ENCODE results near the gene RNASE8. TPM values are rescaled to one million over a fixed set of nuclear protein-coding genes. Genes with fewer than 3 reads are reported as not detected.

Gene RNASE8
- total RNA-seq, 1 donor from 2014 or later: not detected

DNA sequence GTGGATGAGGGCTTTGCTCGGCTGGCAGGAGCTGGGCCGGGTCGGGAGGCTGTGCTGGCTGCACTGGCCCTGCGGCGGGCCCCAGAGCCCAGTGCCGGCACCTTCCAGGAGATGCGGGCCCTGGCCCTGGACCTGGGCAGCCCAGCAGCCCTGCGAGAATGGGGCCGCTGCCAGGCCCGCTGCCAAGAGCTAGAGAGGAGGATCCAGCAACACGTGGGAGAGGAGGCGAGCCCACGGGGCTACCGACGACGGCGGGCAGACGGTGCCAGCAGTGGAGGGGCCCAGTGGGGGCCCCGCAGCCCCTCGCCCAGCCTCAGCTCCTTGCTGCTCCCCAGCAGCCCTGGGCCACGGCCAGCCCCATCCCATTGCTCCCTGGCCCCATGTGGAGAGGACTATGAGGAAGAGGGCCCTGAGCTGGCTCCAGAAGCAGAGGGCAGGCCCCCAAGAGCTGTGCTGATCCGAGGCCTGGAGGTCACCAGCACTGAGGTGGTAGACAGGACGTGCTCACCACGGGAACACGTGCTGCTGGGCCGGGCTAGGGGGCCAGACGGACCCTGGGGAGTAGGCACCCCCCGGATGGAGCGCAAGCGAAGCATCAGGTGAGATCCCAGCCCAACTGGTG, 24.0 kb downstream of the RNASE8 start:
- Histone ChIP-seq H3K27ac (ENCODE audit: low read depth, low read length) (no peak overlapping the region), H3K36me3 (ENCODE audit: control insufficient read depth in 3 of 3, insufficient read depth in 3 of 3, low read length in 3 of 3) (peaks cover 75 to 90% (median 86%) of the 10 kb centered on the region in 3 donors)

DNA sequence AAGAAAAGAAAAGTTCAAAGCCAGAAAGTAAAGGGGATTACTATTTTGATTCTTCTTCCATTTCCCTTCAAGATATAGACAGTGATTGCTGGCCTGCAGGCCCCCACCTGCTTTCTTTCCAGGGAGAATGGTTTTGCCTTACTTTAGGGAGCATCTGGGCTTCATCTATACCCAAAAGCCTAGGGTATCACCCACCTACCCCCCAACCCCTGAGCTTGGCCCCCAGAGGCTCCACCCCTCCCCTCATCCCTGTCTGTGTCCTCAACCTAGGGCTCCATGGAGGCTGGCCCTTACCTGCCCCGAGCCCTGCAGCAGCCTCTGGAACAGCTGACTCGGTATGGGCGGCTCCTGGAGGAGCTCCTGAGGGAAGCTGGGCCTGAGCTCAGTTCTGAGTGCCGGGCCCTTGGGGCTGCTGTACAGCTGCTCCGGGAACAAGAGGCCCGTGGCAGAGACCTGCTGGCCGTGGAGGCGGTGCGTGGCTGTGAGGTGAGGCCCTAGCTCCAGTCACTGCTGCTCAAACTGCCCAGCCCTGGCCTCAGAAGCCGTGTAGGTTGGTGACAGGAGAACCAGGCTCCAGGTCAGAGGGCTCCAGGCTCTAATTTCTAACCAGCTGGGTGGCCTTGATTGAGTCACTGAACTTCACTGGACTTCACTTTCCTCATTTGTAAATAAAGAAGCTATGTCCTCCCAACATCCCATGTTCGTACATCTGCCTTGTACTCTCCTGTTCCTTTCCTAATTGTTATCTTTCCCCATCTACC, 26.1 kb downstream of the RNASE8 start:
- Histone ChIP-seq H3K36me3 (ENCODE audit: control insufficient read depth in 3 of 3, insufficient read depth in 3 of 3, low read length in 3 of 3) (peaks cover 70 to 84% (median 74%) of the 10 kb centered on the region in 3 donors), H3K4me3 (ENCODE audit: low read length in 3 of 3) (no peak overlapping the region), H3K9me3 (ENCODE audit: control insufficient read depth in 3 of 3, low read length in 3 of 3) (no peaks in the 10 kb centered on the region), H3K27me3 (ENCODE audit: control insufficient read depth in 3 of 3, insufficient read depth in 3 of 3, low read length in 3 of 3) (no peaks in the 10 kb centered on the region), H3K27ac (ENCODE audit: low read depth, low read length) (no peak overlapping the region), H3K4me1 (ENCODE audit: control insufficient read depth in 3 of 3, insufficient read depth in 3 of 3, low read length in 3 of 3) (no peaks in the 10 kb centered on the region), H3K9ac (ENCODE audit: low read depth in 1 of 3, low read length in 3 of 3) (no peak overlapping the region)

More for the DNA sequence above, 24.0 kb downstream of the RNASE8 start:
- H3K9ac ChIP-seq (ENCODE audit: low read depth in 1 of 3, low read length in 3 of 3): no peak overlapping the region
- no peaks in the 10 kb centered on the region for H3K27me3 ChIP-seq (ENCODE audit: control insufficient read depth in 3 of 3, insufficient read depth in 3 of 3, low read length in 3 of 3)
- no peaks in the 10 kb centered on the region for H3K9me3 ChIP-seq (ENCODE audit: control insufficient read depth in 3 of 3, low read length in 3 of 3)
- no peak overlapping the region for H3K4me3 ChIP-seq (ENCODE audit: low read length in 3 of 3)
- H3K4me1 ChIP-seq (ENCODE audit: control insufficient read depth in 3 of 3, insufficient read depth in 3 of 3, low read length in 3 of 3): no peaks in the 10 kb centered on the region

- H3K4me3 ChIP-seq (ENCODE audit: low read length in 3 of 3): no peak overlapping the region
- peaks cover 67 to 83% (median 74%) of the 10 kb centered on the region in 3 donors for H3K36me3 ChIP-seq (ENCODE audit: control insufficient read depth in 3 of 3, insufficient read depth in 3 of 3, low read length in 3 of 3)
- H3K27ac ChIP-seq (ENCODE audit: low read depth, low read length): no peak overlapping the region
- no peak overlapping the region for H3K9ac ChIP-seq (ENCODE audit: low read depth in 1 of 3, low read length in 3 of 3)
- no peaks in the 10 kb centered on the region for H3K9me3 ChIP-seq (ENCODE audit: control insufficient read depth in 3 of 3, low read length in 3 of 3)
- H3K27me3 ChIP-seq (ENCODE audit: control insufficient read depth in 3 of 3, insufficient read depth in 3 of 3, low read length in 3 of 3): no peaks in the 10 kb centered on the region
- H3K4me1 ChIP-seq (ENCODE audit: control insufficient read depth in 3 of 3, insufficient read depth in 3 of 3, low read length in 3 of 3): no peaks in the 10 kb centered on the region
These were observed 26.8 kb downstream of the RNASE8 start for GRCh38 chr14:21084396-21084795.

GRCh38 chr14:21084998-21085853, 27.6 kb downstream of the RNASE8 start:
- peaks cover 61 to 80% (median 71%) of the 10 kb centered on the region in 3 donors for H3K36me3 ChIP-seq (ENCODE audit: control insufficient read depth in 3 of 3, insufficient read depth in 3 of 3, low read length in 3 of 3)
- no peaks in the 10 kb centered on the region for H3K9me3 ChIP-seq (ENCODE audit: control insufficient read depth in 3 of 3, low read length in 3 of 3)
- H3K4me3 ChIP-seq (ENCODE audit: low read length in 3 of 3): no peak overlapping the region
- H3K27me3 ChIP-seq (ENCODE audit: control insufficient read depth in 3 of 3, insufficient read depth in 3 of 3, low read length in 3 of 3): no peaks in the 10 kb centered on the region
- H3K27ac ChIP-seq (ENCODE audit: low read depth, low read length): no peak overlapping the region
- no peaks in the 10 kb centered on the region for H3K4me1 ChIP-seq (ENCODE audit: control insufficient read depth in 3 of 3, insufficient read depth in 3 of 3, low read length in 3 of 3)
- peak overlapping the region in 1 of 3 donors; percentile 8 for H3K9ac ChIP-seq (ENCODE audit: low read depth in 1 of 3, low read length in 3 of 3)

DNA sequence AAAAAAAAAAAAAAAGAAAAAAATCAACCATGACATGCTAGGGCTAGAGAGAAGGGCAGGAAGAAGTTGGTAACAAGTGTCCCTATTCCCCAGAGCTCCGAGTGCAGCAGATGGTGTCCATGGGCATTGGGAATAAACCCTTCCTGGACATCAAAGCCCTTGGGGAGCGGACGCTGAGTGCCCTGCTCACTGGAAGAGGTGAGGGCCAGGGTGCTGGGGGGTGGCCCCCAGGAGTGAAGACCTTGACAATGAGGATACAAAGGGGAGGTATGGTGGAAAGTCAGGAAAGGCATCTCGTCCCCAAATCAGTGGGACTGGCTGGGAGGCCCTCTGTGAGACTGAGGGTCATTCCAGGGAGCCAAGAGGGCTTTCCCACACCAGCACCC, 29.3 kb downstream of the RNASE8 start:
- Histone ChIP-seq H3K9ac (ENCODE audit: low read depth in 1 of 3, low read length in 3 of 3) (no peak overlapping the region), H3K4me3 (ENCODE audit: low read length in 3 of 3) (no peak overlapping the region), H3K27ac (ENCODE audit: low read depth, low read length) (no peak overlapping the region), H3K36me3 (ENCODE audit: control insufficient read depth in 3 of 3, insufficient read depth in 3 of 3, low read length in 3 of 3) (peaks cover 55 to 76% (median 62%) of the 10 kb centered on the region in 3 donors), H3K4me1 (ENCODE audit: control insufficient read depth in 3 of 3, insufficient read depth in 3 of 3, low read length in 3 of 3) (no peaks in the 10 kb centered on the region), H3K9me3 (ENCODE audit: control insufficient read depth in 3 of 3, low read length in 3 of 3) (no peaks in the 10 kb centered on the region), H3K27me3 (ENCODE audit: control insufficient read depth in 3 of 3, insufficient read depth in 3 of 3, low read length in 3 of 3) (no peaks in the 10 kb centered on the region)

DNA sequence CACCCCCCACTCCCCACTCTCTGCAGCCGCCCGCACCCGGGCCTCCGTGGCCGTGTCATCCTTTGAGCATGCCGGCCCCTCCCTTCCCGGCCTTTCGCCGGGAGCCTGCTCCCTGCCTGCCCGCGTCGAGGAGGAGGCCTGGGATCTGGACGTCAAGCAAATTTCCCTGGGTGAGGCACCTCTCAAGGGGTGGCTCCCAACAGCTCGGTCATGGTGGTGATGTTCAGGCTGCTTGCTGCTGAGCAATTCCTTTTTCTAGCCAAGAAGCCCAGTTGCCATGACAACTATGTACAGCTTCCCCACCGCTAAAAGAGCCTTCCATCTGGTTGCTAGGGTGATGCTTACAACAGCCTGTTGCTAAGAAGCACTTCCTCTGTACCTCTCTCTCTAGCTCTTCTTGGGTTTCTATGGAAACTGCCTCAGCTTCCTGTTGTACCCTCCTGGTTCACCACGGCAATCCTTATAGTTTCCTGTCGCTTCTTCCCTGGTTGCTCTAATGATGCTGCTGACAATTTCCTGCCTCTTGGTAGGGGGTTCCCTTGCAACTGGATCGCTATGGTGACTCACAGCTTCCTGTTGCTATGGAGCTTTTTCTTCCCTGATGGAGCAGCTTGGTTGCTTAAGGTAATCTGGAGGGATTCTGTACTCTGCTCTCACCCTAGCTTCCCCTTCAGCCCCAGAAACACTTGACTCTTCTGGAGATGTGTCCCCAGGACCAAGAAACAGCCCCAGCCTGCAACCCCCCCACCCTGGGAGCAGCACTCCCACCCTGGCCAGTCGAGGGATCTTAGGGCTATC, 29.9 kb downstream of the RNASE8 start:
- H3K9ac ChIP-seq (ENCODE audit: low read depth in 1 of 3, low read length in 3 of 3): no peak overlapping the region
- no peaks in the 10 kb centered on the region for H3K9me3 ChIP-seq (ENCODE audit: control insufficient read depth in 3 of 3, low read length in 3 of 3)
- H3K27me3 ChIP-seq (ENCODE audit: control insufficient read depth in 3 of 3, insufficient read depth in 3 of 3, low read length in 3 of 3): no peaks in the 10 kb centered on the region
- no peak overlapping the region for H3K4me3 ChIP-seq (ENCODE audit: low read length in 3 of 3)
- H3K27ac ChIP-seq (ENCODE audit: low read depth, low read length): no peak overlapping the region
- H3K36me3 ChIP-seq (ENCODE audit: control insufficient read depth in 3 of 3, insufficient read depth in 3 of 3, low read length in 3 of 3): peaks cover 52 to 70% (median 56%) of the 10 kb centered on the region in 3 donors
- peaks cover 0 to 4% (median 0%) of the 10 kb centered on the region in 3 donors for H3K4me1 ChIP-seq (ENCODE audit: control insufficient read depth in 3 of 3, insufficient read depth in 3 of 3, low read length in 3 of 3)

DNA sequence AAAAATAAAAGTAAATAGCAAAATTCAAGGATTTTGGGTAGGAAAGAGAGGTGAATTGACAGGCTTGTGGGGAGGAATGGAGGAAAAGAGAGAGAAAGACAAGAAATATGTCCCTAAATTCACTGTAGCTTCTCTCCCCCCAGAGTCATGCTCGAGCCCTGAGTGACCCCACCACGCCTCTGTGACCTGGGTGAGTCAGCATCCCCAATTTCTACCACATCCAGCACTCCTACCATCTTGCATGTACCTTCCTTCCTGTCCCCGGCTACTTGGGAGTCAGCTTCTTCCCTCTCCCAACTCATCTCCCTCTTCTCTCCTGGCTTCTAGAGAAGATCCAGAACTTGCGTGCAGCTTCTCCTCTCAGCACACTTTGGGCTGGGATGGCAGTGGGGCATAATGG, 31.1 kb downstream of the RNASE8 start:
- Histone ChIP-seq H3K9me3 (ENCODE audit: control insufficient read depth in 3 of 3, low read length in 3 of 3) (no peaks in the 10 kb centered on the region), H3K4me1 (ENCODE audit: control insufficient read depth in 3 of 3, insufficient read depth in 3 of 3, low read length in 3 of 3) (peaks cover 0 to 6% (median 0%) of the 10 kb centered on the region in 3 donors), H3K9ac (ENCODE audit: low read depth in 1 of 3, low read length in 3 of 3) (no peak overlapping the region), H3K36me3 (ENCODE audit: control insufficient read depth in 3 of 3, insufficient read depth in 3 of 3, low read length in 3 of 3) (peaks cover 50 to 66% (median 50%) of the 10 kb centered on the region in 3 donors), H3K27me3 (ENCODE audit: control insufficient read depth in 3 of 3, insufficient read depth in 3 of 3, low read length in 3 of 3) (no peaks in the 10 kb centered on the region), H3K4me3 (ENCODE audit: low read length in 3 of 3) (no peak overlapping the region), H3K27ac (ENCODE audit: low read depth, low read length) (no peak overlapping the region)

- Histone ChIP-seq H3K4me3 (ENCODE audit: low read length in 3 of 3) (no peak overlapping the region), H3K27me3 (ENCODE audit: control insufficient read depth in 3 of 3, insufficient read depth in 3 of 3, low read length in 3 of 3) (no peaks in the 10 kb centered on the region), H3K27ac (ENCODE audit: low read depth, low read length) (no peak overlapping the region), H3K9me3 (ENCODE audit: control insufficient read depth in 3 of 3, low read length in 3 of 3) (no peaks in the 10 kb centered on the region), H3K4me1 (ENCODE audit: control insufficient read depth in 3 of 3, insufficient read depth in 3 of 3, low read length in 3 of 3) (peaks cover 0 to 9% (median 0%) of the 10 kb centered on the region in 3 donors), H3K9ac (ENCODE audit: low read depth in 1 of 3, low read length in 3 of 3) (no peak overlapping the region), H3K36me3 (ENCODE audit: control insufficient read depth in 3 of 3, insufficient read depth in 3 of 3, low read length in 3 of 3) (peaks cover 44 to 60% (median 46%) of the 10 kb centered on the region in 3 donors)
These were observed 31.6 kb downstream of the RNASE8 start for GRCh38 chr14:21089271-21089670.

GRCh38 chr14:21089877-21090193, 32.2 kb downstream of the RNASE8 start:
- Histone ChIP-seq H3K4me3 (ENCODE audit: low read length in 3 of 3) (no peak overlapping the region), H3K27me3 (ENCODE audit: control insufficient read depth in 3 of 3, insufficient read depth in 3 of 3, low read length in 3 of 3) (no peaks in the 10 kb centered on the region), H3K9me3 (ENCODE audit: control insufficient read depth in 3 of 3, low read length in 3 of 3) (no peaks in the 10 kb centered on the region), H3K27ac (ENCODE audit: low read depth, low read length) (no peak overlapping the region), H3K4me1 (ENCODE audit: control insufficient read depth in 3 of 3, insufficient read depth in 3 of 3, low read length in 3 of 3) (peaks cover 0 to 10% (median 0%) of the 10 kb centered on the region in 3 donors), H3K9ac (ENCODE audit: low read depth in 1 of 3, low read length in 3 of 3) (no peak overlapping the region), H3K36me3 (ENCODE audit: control insufficient read depth in 3 of 3, insufficient read depth in 3 of 3, low read length in 3 of 3) (peaks cover 39 to 54% (median 40%) of the 10 kb centered on the region in 3 donors)
